H9 (cell line): Measurements from ENCODE around the gene SNRNP35. TPM values are rescaled to one million over a fixed set of nuclear protein-coding genes. Genes with fewer than 3 reads are reported as not detected.

ENCODE experiments used
- DNase-seq: peaks from one replicate; pipeline ENCODE4 v3.0.0-alpha.2; 2017
- H2AFZ ChIP-seq: one replicate; pipeline ENCODE4 v1.6.1; 2013; ENCODE audit warnings: mild to moderate bottlenecking, low read length, control low read depth, moderate library complexity
- H2AK5ac ChIP-seq: 2 replicates; pipeline ENCODE4 v1.6.1; 2013; ENCODE audit warnings: low read length, control low read depth, mixed read lengths; ENCODE audit not compliant: insufficient read length
- H2BK120ac ChIP-seq: one replicate; pipeline ENCODE4 v1.6.1; 2013; ENCODE audit warnings: low read depth, mild to moderate bottlenecking, low read length, control low read depth, inconsistent platforms; ENCODE audit not compliant: poor library complexity, severe bottlenecking
- H2BK12ac ChIP-seq: 2 replicates; pipeline ENCODE4 v1.6.1; 2013; ENCODE audit warnings: low read length, control low read depth, mixed read lengths, low read depth; ENCODE audit not compliant: insufficient read length
- H2BK15ac ChIP-seq: 2 replicates; pipeline ENCODE4 v1.6.1; 2013; ENCODE audit warnings: low read depth, low read length, control low read depth
- H2BK20ac ChIP-seq: one replicate; pipeline ENCODE4 v1.6.1; 2013; ENCODE audit warnings: low read depth, mild to moderate bottlenecking, low read length, control low read depth, inconsistent platforms; ENCODE audit not compliant: poor library complexity, severe bottlenecking
- H2BK5ac ChIP-seq: 2 replicates; pipeline ENCODE4 v1.6.1; 2013; ENCODE audit warnings: low read length, control low read depth, mixed read lengths; ENCODE audit not compliant: insufficient read length
- H3K14ac ChIP-seq: 2 replicates; pipeline ENCODE4 v1.6.1; 2013; ENCODE audit warnings: low read length, control low read depth; ENCODE audit not compliant: insufficient read depth
- H3K18ac ChIP-seq: 2 replicates; pipeline ENCODE4 v1.6.1; 2013; ENCODE audit warnings: low read depth, mild to moderate bottlenecking, mixed read lengths, low read length, control low read depth; ENCODE audit not compliant: insufficient read length
- H3K23ac ChIP-seq: 2 replicates; pipeline ENCODE4 v1.6.1; 2013; ENCODE audit warnings: low read length, control low read depth, mixed read lengths, low read depth; ENCODE audit not compliant: insufficient read length
- H3K23me2 ChIP-seq: 2 replicates; pipeline ENCODE4 v1.6.1; 2013; ENCODE audit warnings: low read depth, mild to moderate bottlenecking, mixed read lengths, low read length, control low read depth; ENCODE audit not compliant: insufficient read length, poor library complexity, severe bottlenecking
- H3K27ac ChIP-seq: 2 replicates; pipeline ENCODE4 v1.5.1; 2013; ENCODE audit warnings: low read length, control low read depth, mixed read lengths, low read depth; ENCODE audit not compliant: insufficient read length
- H3K27me3 ChIP-seq: 2 replicates; pipeline ENCODE4 v1.6.1; 2013; ENCODE audit warnings: low read length, control low read depth, inconsistent platforms; ENCODE audit not compliant: insufficient read depth
- H3K4ac ChIP-seq: 2 replicates; pipeline ENCODE4 v1.6.1; 2013; ENCODE audit warnings: low read depth, mild to moderate bottlenecking, control low read depth, inconsistent platforms, low read length, moderate library complexity
- H3K4me1 ChIP-seq: 2 replicates; pipeline ENCODE4 v1.6.1; 2013; ENCODE audit warnings: low read length, control low read depth, inconsistent platforms; ENCODE audit not compliant: insufficient read depth
- H3K4me2 ChIP-seq: 2 replicates; pipeline ENCODE4 v1.6.1; 2013; ENCODE audit warnings: low read length, control low read depth, mixed read lengths; ENCODE audit not compliant: insufficient read length, insufficient read depth
- H3K56ac ChIP-seq: 2 replicates; pipeline ENCODE4 v1.6.1; 2013; ENCODE audit warnings: low read depth, mild to moderate bottlenecking, mixed read lengths, low read length, control low read depth; ENCODE audit not compliant: insufficient read length
- H3K79me1 ChIP-seq: 2 replicates; pipeline ENCODE4 v1.6.1; 2013; ENCODE audit warnings: low read depth, mild to moderate bottlenecking, moderate library complexity, low read length, control low read depth, inconsistent platforms; ENCODE audit not compliant: insufficient read depth, poor library complexity, severe bottlenecking
- H3K79me2 ChIP-seq: 2 replicates; pipeline ENCODE4 v1.6.1; 2013; ENCODE audit warnings: low read length, control low read depth, inconsistent platforms; ENCODE audit not compliant: insufficient read depth
- H3K9ac ChIP-seq: 2 replicates; pipeline ENCODE4 v1.6.1; 2013; ENCODE audit warnings: low read length, control low read depth, mixed read lengths; ENCODE audit not compliant: insufficient read length; ENCODE audit errors: extremely low read depth
- H3K9me3 ChIP-seq: one replicate; pipeline ENCODE4 v1.6.1; 2013; ENCODE audit warnings: low read depth, low read length, inconsistent platforms; ENCODE audit not compliant: control insufficient read depth
- H3T11ph ChIP-seq: one replicate; pipeline ENCODE4 v1.6.1; 2013; ENCODE audit warnings: mild to moderate bottlenecking, low read length, control low read depth, inconsistent platforms
- H4K20me1 ChIP-seq: one replicate; pipeline ENCODE4 v1.6.1; 2013; ENCODE audit not compliant: control insufficient read depth, insufficient read length, insufficient read depth
- H4K5ac ChIP-seq: 2 replicates; pipeline ENCODE4 v1.6.1; 2013; ENCODE audit warnings: low read depth, mild to moderate bottlenecking, mixed read lengths, low read length, control low read depth; ENCODE audit not compliant: insufficient read length
- H4K8ac ChIP-seq: replicated peaks from 2 replicates; pipeline ENCODE4 v1.6.1; 2013; ENCODE audit warnings: low read length, control low read depth, mixed read lengths, low read depth; ENCODE audit not compliant: insufficient read length
- H4K91ac ChIP-seq: 2 replicates; pipeline ENCODE4 v1.6.1; 2013; ENCODE audit warnings: low read depth, mild to moderate bottlenecking, moderate library complexity, mixed read lengths, low read length, control low read depth; ENCODE audit not compliant: insufficient read length
- H3K27ac Mint-ChIP-seq, 3 experiments: 2 replicates in 2 of 3; 3 replicates in 1 of 3; pipeline ENCODE4 v1.8.0; 2020 to 2021; ENCODE audit warnings: mixed read lengths in 3 of 3, mild to moderate bottlenecking in 1 of 3, moderate library complexity in 1 of 3
- H3K27me3 Mint-ChIP-seq: 2 replicates; pipeline ENCODE4 v1.8.0; 2021; ENCODE audit warnings: low read depth, mild to moderate bottlenecking, moderate library complexity, mixed read lengths
- H3K36me3 Mint-ChIP-seq, 3 experiments: 2 replicates in 2 of 3; 3 replicates in 1 of 3; pipeline ENCODE4 v1.8.0; 2020 to 2021; ENCODE audit warnings: low read depth in 3 of 3, mixed read lengths in 3 of 3; ENCODE audit not compliant: insufficient read depth in 1 of 3
- H3K4me1 Mint-ChIP-seq, 2 experiments: 2 replicates each; pipeline ENCODE4 v1.8.0; 2020; ENCODE audit warnings: mixed read lengths in 2 of 2
- H3K4me3 Mint-ChIP-seq, 2 experiments: 2 replicates in 1 of 2; 3 replicates in 1 of 2; pipeline ENCODE4 v1.8.0; 2020 to 2021; ENCODE audit warnings: mild to moderate bottlenecking in 2 of 2, mixed read lengths in 2 of 2, moderate library complexity in 1 of 2
- H3K9me3 Mint-ChIP-seq, 2 experiments: 2 replicates in 1 of 2; 3 replicates in 1 of 2; pipeline ENCODE4 v1.8.0; 2020; ENCODE audit warnings: mild to moderate bottlenecking in 2 of 2, mixed read lengths in 2 of 2, moderate library complexity in 1 of 2
- WGBS: extraction: QIAGEN DNeasy Blood & Tissue Kit; methylation state at CpG from one replicate; pipeline ENCODE4 v1.1.7; 2013; ENCODE audit warnings: missing lambda C conversion rate, low lambda C conversion rate, mixed read lengths; ENCODE audit not compliant: insufficient read length; ENCODE audit errors: extremely low coverage; 5-methylcytosine and 5-hydroxymethylcytosine counted together
- total RNA-seq: library from RNA; stranded (reverse); gene quantifications from 2 replicates; pipeline ENCODE4 v1.2.1, GENCODE V29; 2021
- TF ChIP-seq, protein P1 (sequence below): fragments of 200-600 bp; sonication (generic); conservative IDR thresholded peaks from 3 replicates; pipeline ENCODE4 v1.8.0; 2021; ENCODE audit warnings: antibody characterized with exemption, mild to moderate bottlenecking

The SNRNP35 gene
- total RNA-seq, 1 experiment from 2014 or later, result 16.3 TPM

DNA sequence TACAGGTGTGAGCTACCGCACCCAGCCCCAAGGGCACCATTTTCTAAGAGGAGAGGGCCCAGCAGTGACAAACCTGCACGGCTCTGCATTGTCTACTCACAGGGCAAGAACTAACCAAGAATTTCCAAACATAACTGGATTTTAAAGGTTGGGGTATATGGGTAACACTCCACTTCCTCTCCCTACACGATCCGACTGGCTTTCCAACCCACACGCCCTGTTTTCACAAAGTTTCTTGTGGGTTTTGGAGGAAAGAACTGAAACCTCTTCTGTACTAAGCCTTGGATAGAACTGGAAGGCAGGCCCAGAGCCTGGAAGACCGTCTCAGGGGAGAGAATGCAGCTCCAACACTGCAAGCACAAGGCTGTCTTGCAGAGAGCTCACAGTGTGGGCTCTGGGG is 24.9 kb downstream of the SNRNP35 start:
- Histone ChIP-seq H3K4me2 (no peak overlapping the region), H3T11ph (no peak overlapping the region), H2AFZ (no peak overlapping the region), H3K79me1 (no peaks in the 10 kb centered on the region), H2BK120ac (no peak overlapping the region), H3K79me2 (no peaks in the 10 kb centered on the region), H3K14ac (no peak overlapping the region), H3K23ac (no peak overlapping the region), H3K27ac (no peak overlapping the region), H4K8ac (no peak overlapping the region), H2BK15ac (no peak overlapping the region), H3K4ac (no peak overlapping the region), H3K9me3 (no peaks in the 10 kb centered on the region), H3K18ac (no peak overlapping the region), H3K27me3 (no peaks in the 10 kb centered on the region), H4K20me1 (no peaks in the 10 kb centered on the region), H3K4me1 (no peaks in the 10 kb centered on the region), H3K56ac (no peak overlapping the region), H4K91ac (no peak overlapping the region), H2BK5ac (no peak overlapping the region), H3K23me2 (no peaks in the 10 kb centered on the region), H2BK20ac (no peak overlapping the region), H3K9ac (no peak overlapping the region), H2BK12ac (no peak overlapping the region), H4K5ac (no peak overlapping the region), H2AK5ac (no peak overlapping the region)
- H3K27me3 Mint-ChIP-seq, result no peaks in the 10 kb centered on the region
- H3K4me1 Mint-ChIP-seq, result no peaks in the 10 kb centered on the region
- H3K9me3 Mint-ChIP-seq, result no peaks in the 10 kb centered on the region
- no peak for DNase-seq
- peaks cover 0 to 9% (median 2%) of the 10 kb centered on the region in 3 experiments; a peak in 3 of 7 replicates for H3K36me3 Mint-ChIP-seq
- no peak overlapping the region for H3K27ac Mint-ChIP-seq
- no peak overlapping the region for H3K4me3 Mint-ChIP-seq
- TF ChIP-seq, protein P1, sequence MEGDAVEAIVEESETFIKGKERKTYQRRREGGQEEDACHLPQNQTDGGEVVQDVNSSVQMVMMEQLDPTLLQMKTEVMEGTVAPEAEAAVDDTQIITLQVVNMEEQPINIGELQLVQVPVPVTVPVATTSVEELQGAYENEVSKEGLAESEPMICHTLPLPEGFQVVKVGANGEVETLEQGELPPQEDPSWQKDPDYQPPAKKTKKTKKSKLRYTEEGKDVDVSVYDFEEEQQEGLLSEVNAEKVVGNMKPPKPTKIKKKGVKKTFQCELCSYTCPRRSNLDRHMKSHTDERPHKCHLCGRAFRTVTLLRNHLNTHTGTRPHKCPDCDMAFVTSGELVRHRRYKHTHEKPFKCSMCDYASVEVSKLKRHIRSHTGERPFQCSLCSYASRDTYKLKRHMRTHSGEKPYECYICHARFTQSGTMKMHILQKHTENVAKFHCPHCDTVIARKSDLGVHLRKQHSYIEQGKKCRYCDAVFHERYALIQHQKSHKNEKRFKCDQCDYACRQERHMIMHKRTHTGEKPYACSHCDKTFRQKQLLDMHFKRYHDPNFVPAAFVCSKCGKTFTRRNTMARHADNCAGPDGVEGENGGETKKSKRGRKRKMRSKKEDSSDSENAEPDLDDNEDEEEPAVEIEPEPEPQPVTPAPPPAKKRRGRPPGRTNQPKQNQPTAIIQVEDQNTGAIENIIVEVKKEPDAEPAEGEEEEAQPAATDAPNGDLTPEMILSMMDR, result no peak
- WGBS, result no CpG with 5 or more reads among the region's 6 CpGs
